Right ventricle myocardium superior (tissue), 1 donor: ENCODE data around the gene OR6S1. TPM values are rescaled to one million over a fixed set of nuclear protein-coding genes. Genes with fewer than 3 reads are reported as not detected.
A peak's percentile ranks its signal among the peaks of the same experiment; 100 is the strongest.
"Not testable (repeated sequence)": the region's sequence is repeated elsewhere in the genome, so short reads cannot be mapped to it uniquely, and the experiment has no call there.

Experiments
- ATAC-seq: fragments of 200-7000 bp; cut with Tn5 transposase; one replicate; pipeline ENCODE4 v1.9.1; 2020; ENCODE audit warnings: mild to moderate bottlenecking; ENCODE audit not compliant: poor library complexity
- DNase-seq: peaks from one replicate; pipeline ENCODE4 v3.0.0-alpha.2; 2020
- intact Hi-C: fragments of 100-400 bp; cut with DNase I; formaldehyde crosslinking; loops from one replicate; pipeline ENCODE4 v1.11.2; 2022
- total RNA-seq: library from RNA; stranded (reverse); fragmentation: NEBNext Ultra II Directional; extraction: Animal tissue kit (Norgen Biotek cat#: 25700); gene quantifications from one replicate; pipeline ENCODE4 v1.2.1, GENCODE V29; 2021
- donor health status: DM: no; HTN: yes; CAD: no; lungs with severe emphysema.

The OR6S1 gene
- total RNA-seq, 1 donor from 2014 or later, result not detected

DNA sequence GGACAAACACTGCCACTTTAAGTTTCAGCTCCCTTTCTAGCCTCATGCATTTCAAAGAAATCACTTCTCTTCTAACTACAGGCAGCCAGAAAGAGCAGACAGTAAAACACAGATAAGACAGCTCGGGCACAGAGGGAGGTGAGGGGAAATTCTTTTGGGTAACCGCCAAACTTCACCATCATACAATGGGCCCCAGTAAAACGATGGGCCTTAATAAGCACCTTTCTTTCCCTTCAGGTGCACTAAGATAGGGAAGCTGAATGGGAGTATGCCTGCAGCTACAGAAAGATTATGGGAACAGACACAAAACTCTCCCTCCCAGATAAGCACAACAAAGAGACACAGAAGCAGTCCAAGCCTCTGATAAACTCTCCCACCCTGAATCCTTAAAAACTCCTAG lies 1.3 kb upstream of the OR6S1 start:
- DNase-seq, ATAC-seq, intact Hi-C loops: not testable (repeated sequence)

GRCh38 chr14:20642182-20642581 lies 691 bp upstream of the OR6S1 start:
- intact Hi-C loops, result no loop called here
- no peak for ATAC-seq

GRCh38 chr14:20632831-20633691 lies 8.4 kb downstream of the OR6S1 start:
- intact Hi-C loops, result no loop called here
- ATAC-seq, result peak; percentile 77
- no peak for DNase-seq

More at GRCh38 chr14:20642182-20642581, 691 bp upstream of the OR6S1 start:
- no peak for DNase-seq

- intact Hi-C loops, result no loop called here
Measured at GRCh38 chr14:20632448-20632830, 9.1 kb downstream of the OR6S1 start.

DNA sequence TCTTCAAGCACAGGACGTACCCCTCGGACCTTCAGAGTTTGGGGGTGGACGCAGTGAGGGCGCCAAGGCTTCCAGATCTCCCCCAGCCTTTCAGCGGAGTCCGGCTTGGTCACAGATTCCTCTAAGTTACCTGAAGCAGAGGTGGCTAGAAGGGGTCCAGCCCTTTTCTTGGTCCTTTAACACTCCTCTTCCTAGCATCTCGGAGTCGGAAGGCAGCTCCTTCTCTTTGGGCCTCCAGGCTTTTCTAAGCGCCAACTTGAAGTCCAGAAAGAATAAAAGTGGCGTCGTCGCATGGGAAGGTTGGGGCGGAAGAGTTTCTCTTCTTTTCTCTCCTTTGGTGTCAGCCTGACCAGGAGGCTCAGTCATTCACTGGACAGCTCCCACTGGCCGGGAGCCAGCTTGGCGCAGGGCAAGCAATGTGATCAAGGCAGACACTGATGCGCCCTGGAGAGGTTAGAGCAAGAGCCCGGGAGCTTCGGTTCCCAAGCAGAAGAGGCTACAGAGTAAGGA lies 9.6 kb downstream of the OR6S1 start:
- intact Hi-C loops, result no loop called here
- peak; percentile 88 for ATAC-seq
- peak; percentile 81 for DNase-seq

More at GRCh38 chr14:20632448-20632830, 9.1 kb downstream of the OR6S1 start:
- DNase-seq (no peak), ATAC-seq (no peak)

GRCh38 chr14:20631023-20631879 lies 10.2 kb downstream of the OR6S1 start:
- intact Hi-C loops, result no loop called here
- ATAC-seq (peak; percentile 66), DNase-seq (no peak)

- ATAC-seq, result peak; percentile 25
- intact Hi-C loops, result no loop called here
Measured at GRCh38 chr14:20630340-20631022, 11.0 kb downstream of the OR6S1 start.

DNA sequence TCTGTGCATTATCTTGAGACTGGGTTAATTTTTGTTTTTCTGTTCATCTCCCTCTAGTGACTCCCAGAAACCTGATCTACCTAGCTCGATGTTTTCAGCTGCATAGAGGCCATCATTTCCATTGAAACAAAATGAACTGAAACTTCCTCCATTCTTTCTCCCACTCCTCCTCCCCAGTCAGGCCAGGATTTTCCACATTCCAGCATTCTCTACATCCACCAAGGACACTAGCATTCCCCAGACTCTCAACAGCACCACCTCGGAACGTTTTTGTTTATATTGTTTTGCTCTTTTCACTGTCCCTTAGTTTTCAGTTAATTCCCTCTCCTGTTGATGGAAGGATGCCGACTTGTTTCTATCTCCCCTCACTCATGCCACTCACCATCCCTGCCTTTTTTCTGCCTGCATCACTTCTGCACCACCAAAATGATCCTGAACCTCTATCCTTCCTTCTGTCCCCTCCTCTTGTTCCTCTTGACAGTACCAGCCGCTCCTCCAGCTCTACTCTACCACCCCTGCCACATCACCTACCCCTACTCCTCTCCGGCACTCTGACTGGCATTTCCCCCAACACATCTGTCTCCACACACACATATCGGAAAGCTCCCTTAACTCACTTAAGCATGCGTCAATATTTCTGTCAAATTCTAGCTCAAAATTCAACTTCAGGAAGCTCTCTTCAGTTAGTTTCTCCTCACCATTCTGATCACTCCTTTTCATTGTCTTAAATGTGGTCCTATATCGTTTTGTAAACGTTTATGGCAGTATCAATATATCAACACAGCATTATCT lies 13.2 kb downstream of the OR6S1 start:
- ATAC-seq, result no peak
- no peak for DNase-seq
- intact Hi-C loops, result no loop called here

More at GRCh38 chr14:20630340-20631022, 11.0 kb downstream of the OR6S1 start:
- no peak for DNase-seq

- DNase-seq, result no peak
- intact Hi-C loops, result no loop called here
- no peak for ATAC-seq
Measured at GRCh38 chr14:20627346-20628027, 14.0 kb downstream of the OR6S1 start.

DNA sequence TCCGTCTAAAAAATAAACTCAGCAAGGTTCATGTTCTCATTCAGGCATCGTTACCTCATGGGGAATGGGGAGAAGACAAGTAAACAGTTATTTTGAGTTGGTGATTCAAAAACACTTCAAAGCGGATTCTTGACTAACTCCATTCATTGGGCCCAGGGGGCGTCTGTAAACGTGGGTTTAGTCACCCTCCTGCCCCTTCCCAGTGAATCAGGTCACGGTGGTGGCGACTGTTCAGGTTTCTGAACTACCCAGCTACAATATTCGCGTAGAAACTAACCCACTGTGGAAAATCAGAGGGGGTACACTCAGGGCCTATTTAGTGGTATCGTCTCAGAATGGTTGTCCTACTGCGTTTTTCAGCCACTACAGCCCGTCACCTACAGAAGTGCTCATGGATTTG lies 15.2 kb downstream of the OR6S1 start:
- no peak for DNase-seq
- intact Hi-C loops, result no loop called here
- ATAC-seq, result no peak

- DNase-seq, result peak; percentile 73
- intact Hi-C loops, result no loop called here
- ATAC-seq, result peak; percentile 71
Measured at GRCh38 chr14:20624495-20625070, 16.9 kb downstream of the OR6S1 start.

DNA sequence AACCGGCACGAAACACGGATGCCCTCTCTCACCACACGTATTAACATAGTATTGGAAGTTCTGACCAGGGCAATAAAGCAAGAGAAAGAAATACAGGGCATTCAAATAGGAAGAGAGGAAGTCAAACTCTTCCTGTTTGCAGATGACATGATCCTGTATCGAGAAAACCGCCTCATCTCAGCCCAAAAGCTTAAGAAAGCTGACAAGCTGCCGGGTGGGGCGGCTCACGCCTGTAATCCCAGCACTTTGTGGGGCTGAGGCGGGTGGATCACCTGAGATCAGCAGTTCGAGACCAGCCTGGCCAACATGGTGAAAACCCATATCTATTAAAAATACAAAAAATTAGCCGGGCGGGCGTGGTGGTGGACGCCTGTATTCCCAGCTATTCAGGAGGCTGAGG lies 17.7 kb downstream of the OR6S1 start:
- DNase-seq (no peak), ATAC-seq (no peak)
- intact Hi-C loops, result no loop called here

GRCh38 chr14:20622816-20623291 lies 18.6 kb downstream of the OR6S1 start:
- ATAC-seq (no peak), DNase-seq (no peak)
- intact Hi-C loops, result no loop called here

DNA sequence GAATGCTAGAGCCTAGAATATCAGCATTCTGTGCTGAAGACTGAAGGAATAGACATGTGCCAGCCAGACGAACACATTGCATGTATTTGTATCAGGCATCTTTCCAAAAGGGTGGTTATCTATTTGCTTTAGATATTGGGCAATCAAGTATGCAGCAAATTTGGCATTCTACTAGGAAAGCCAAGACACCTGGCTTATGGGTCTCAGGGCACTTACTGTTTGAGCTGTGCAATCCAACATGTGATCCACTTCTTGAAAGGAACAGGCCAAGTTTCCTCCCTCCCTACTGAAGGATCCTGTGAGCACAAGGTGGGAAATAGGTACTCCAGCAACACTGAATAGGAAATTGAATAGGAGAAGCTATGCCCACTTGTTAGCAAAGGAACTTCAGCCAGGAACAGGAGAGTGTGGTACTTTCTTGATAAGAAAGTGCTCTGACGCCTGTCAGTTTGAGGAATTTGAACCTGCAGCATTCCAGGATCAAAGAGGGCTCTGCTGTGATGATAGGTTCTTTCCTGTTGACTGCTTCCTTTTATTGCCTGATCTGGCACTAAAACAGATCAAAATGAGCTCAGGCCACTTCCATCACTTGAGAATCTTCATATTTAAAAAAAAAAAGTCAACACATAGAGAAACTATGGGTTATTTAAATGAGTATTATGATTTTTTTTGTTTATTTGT lies 20.6 kb downstream of the OR6S1 start:
- no peak for ATAC-seq
- intact Hi-C loops, result no loop called here
- DNase-seq, result no peak

GRCh38 chr14:20619688-20620087 lies 21.8 kb downstream of the OR6S1 start:
- ATAC-seq, DNase-seq, intact Hi-C loops: not testable (repeated sequence)

- no peak for ATAC-seq
- intact Hi-C loops, result no loop called here
- no peak for DNase-seq
Measured at GRCh38 chr14:20618271-20618749, 23.2 kb downstream of the OR6S1 start.
